MV-4-11 (cell line): ENCODE data around the gene CAND2.
A peak's percentile ranks its signal among the peaks of the same experiment; 100 is the strongest.

Source experiments
- DNase-seq: peaks from one replicate; lab custom pipeline; 2025; lab: John Stamatoyannopoulos, UW

CAND2 gene

GRCh38 chr3:12807601-12808359 is 11.3 kb downstream of the CAND2 start:
- no peak for DNase-seq

GRCh38 chr3:12808587-12808986 is 12.1 kb downstream of the CAND2 start:
- DNase-seq = no peak

GRCh38 chr3:12809001-12809400 is 12.5 kb downstream of the CAND2 start:
- no peak for DNase-seq

- no peak for DNase-seq
These were observed 13.0 kb downstream of the CAND2 start for GRCh38 chr3:12809435-12809834.

- DNase-seq = peak; percentile 82
These were observed 13.7 kb downstream of the CAND2 start for GRCh38 chr3:12810013-12810780.

GRCh38 chr3:12810961-12811360 is 14.5 kb downstream of the CAND2 start:
- no peak for DNase-seq

- DNase-seq = no peak
These were observed 16.3 kb downstream of the CAND2 start for GRCh38 chr3:12812812-12813211.

GRCh38 chr3:12813967-12814366 is 17.5 kb downstream of the CAND2 start:
- DNase-seq = no peak

- no peak for DNase-seq
These were observed 18.6 kb downstream of the CAND2 start for GRCh38 chr3:12815078-12815477.

GRCh38 chr3:12815719-12816118 is 19.2 kb downstream of the CAND2 start:
- DNase-seq = no peak

- no peak for DNase-seq
These were observed 20.3 kb downstream of the CAND2 start for GRCh38 chr3:12816521-12817342.

- no peak for DNase-seq
These were observed 20.8 kb downstream of the CAND2 start for GRCh38 chr3:12817343-12817710.

- DNase-seq = no peak
These were observed 21.8 kb downstream of the CAND2 start for GRCh38 chr3:12818273-12818672.

GRCh38 chr3:12818773-12819172 is 22.3 kb downstream of the CAND2 start:
- no peak for DNase-seq

GRCh38 chr3:12822725-12823373 is 26.4 kb downstream of the CAND2 start:
- peak; percentile 23 for DNase-seq

GRCh38 chr3:12824299-12824698 is 27.8 kb downstream of the CAND2 start:
- no peak for DNase-seq

- DNase-seq = no peak
These were observed 28.7 kb downstream of the CAND2 start for GRCh38 chr3:12825156-12825555.

- DNase-seq = no peak
These were observed 32.3 kb downstream of the CAND2 start for GRCh38 chr3:12828751-12829150.

- no peak for DNase-seq
These were observed 32.9 kb downstream of the CAND2 start for GRCh38 chr3:12829404-12829803.

- DNase-seq = no peak
These were observed 33.7 kb downstream of the CAND2 start for GRCh38 chr3:12829886-12830784.

- no peak for DNase-seq
These were observed 34.3 kb downstream of the CAND2 start for GRCh38 chr3:12830785-12831156.
